ENCODE measurements around the gene PHF13. TPM values are rescaled to one million over a fixed set of nuclear protein-coding genes. Genes with fewer than 3 reads are reported as not detected.

Gene PHF13
- total RNA-seq, 1 donor from 2014 or later: 8.0 TPM

Other genes starting within 250 kb of the PHF13 start
- 9.8 TPM for gene ACOT7, start 220.0 kb upstream of the PHF13 start, total RNA-seq
- gene HES2, start 193.8 kb upstream of the PHF13 start, total RNA-seq: not detected
- 0.24 TPM for gene ESPN, start 189.0 kb upstream of the PHF13 start, total RNA-seq
- gene TNFRSF25, start 147.6 kb upstream of the PHF13 start, total RNA-seq: 11.4 TPM
- 16.8 TPM for gene PLEKHG5, start 122.1 kb upstream of the PHF13 start, total RNA-seq
- gene NOL9, start 59.2 kb upstream of the PHF13 start, total RNA-seq: 12.6 TPM
- gene TAS1R1, start 58.4 kb upstream of the PHF13 start, total RNA-seq: not detected
- 15.1 TPM for gene ZBTB48, start 33.7 kb upstream of the PHF13 start, total RNA-seq
- gene KLHL21, start 10.9 kb upstream of the PHF13 start, total RNA-seq: 102 TPM
- 12.5 TPM for gene THAP3, start 11.1 kb downstream of the PHF13 start, total RNA-seq
- 74.1 TPM for gene DNAJC11, start 88.1 kb downstream of the PHF13 start, total RNA-seq
- 159 TPM for gene CAMTA1, start 171.7 kb downstream of the PHF13 start, total RNA-seq

All from Right ventricle myocardium inferior (tissue), 1 donor.